HFF-Myc (cell line): ENCODE data around the gene SRGAP2.
"Not testable (repeated sequence)": the region's sequence is repeated elsewhere in the genome, so short reads cannot be mapped to it uniquely, and the experiment has no call there.

Experiments
- DNase-seq: peaks from one replicate; pipeline ENCODE4 v3.0.0-alpha.2; 2011; ENCODE audit warnings: low read depth; ENCODE audit errors: extremely low read depth
- H3K4me3 ChIP-seq: replicated peaks from 2 replicates; pipeline ENCODE4 v1.5.1; 2011; ENCODE audit warnings: low read depth, mild to moderate bottlenecking, control low read depth, low read length

SRGAP2 gene

GRCh38 chr1:206203364-206204158 lies at the start of gene SRGAP2:
TSS of gene SRGAP2 (plus strand) at chr1:206203541. CDS start at chr1:206205971, 2,430 bp downstream.
- peak within 1 kb of the TSS; percentile 42 for H3K4me3 ChIP-seq
- DNase-seq, result peak; percentile 11

GRCh38 chr1:206167350-206168029 lies 35.9 kb upstream of the SRGAP2 start:
- DNase-seq, H3K4me3 ChIP-seq: not testable (repeated sequence)

GRCh38 chr1:206169794-206170193 lies 33.5 kb upstream of the SRGAP2 start:
- H3K4me3 ChIP-seq, DNase-seq: not testable (repeated sequence)

GRCh38 chr1:206173110-206173719 lies 30.1 kb upstream of the SRGAP2 start:
- not testable (repeated sequence) for DNase-seq, H3K4me3 ChIP-seq

- not testable (repeated sequence) for H3K4me3 ChIP-seq, DNase-seq
These were observed 29.0 kb upstream of the SRGAP2 start for GRCh38 chr1:206174182-206174868.

- DNase-seq, H3K4me3 ChIP-seq: not testable (repeated sequence)
These were observed 27.8 kb upstream of the SRGAP2 start for GRCh38 chr1:206175459-206176113.

GRCh38 chr1:206176114-206176502 lies 27.2 kb upstream of the SRGAP2 start:
- not testable (repeated sequence) for DNase-seq, H3K4me3 ChIP-seq

- H3K4me3 ChIP-seq, result not testable (repeated sequence)
These were observed 25.0 kb upstream of the SRGAP2 start for GRCh38 chr1:206178061-206178989.

GRCh38 chr1:206179666-206180065 lies 23.7 kb upstream of the SRGAP2 start:
- DNase-seq, H3K4me3 ChIP-seq: not testable (repeated sequence)

More at GRCh38 chr1:206178061-206178989, 25.0 kb upstream of the SRGAP2 start:
- DNase-seq, result not testable (repeated sequence)

- H3K4me3 ChIP-seq, DNase-seq: not testable (repeated sequence)
These were observed 20.7 kb upstream of the SRGAP2 start for GRCh38 chr1:206182368-206183317.

- DNase-seq, result not testable (repeated sequence)
These were observed 19.6 kb upstream of the SRGAP2 start for GRCh38 chr1:206183788-206184187.

GRCh38 chr1:206185778-206186177 lies 17.6 kb upstream of the SRGAP2 start:
- H3K4me3 ChIP-seq, DNase-seq: not testable (repeated sequence)

More at GRCh38 chr1:206183788-206184187, 19.6 kb upstream of the SRGAP2 start:
- not testable (repeated sequence) for H3K4me3 ChIP-seq

GRCh38 chr1:206186826-206187225 lies 16.5 kb upstream of the SRGAP2 start:
- not testable (repeated sequence) for DNase-seq, H3K4me3 ChIP-seq

- DNase-seq, H3K4me3 ChIP-seq: not testable (repeated sequence)
These were observed 8.2 kb upstream of the SRGAP2 start for GRCh38 chr1:206195182-206195581.

- H3K4me3 ChIP-seq, DNase-seq: not testable (repeated sequence)
These were observed 6.5 kb upstream of the SRGAP2 start for GRCh38 chr1:206196748-206197424.
